ENCODE results near the gene ZNF141. TPM values are rescaled to one million over a fixed set of nuclear protein-coding genes. Genes with fewer than 3 reads are reported as not detected.
"Not testable (repeated sequence)": the region's sequence is repeated elsewhere in the genome, so short reads cannot be mapped to it uniquely, and the experiment has no call there.

The ZNF141 gene
- polyA plus RNA-seq, 1 donor from 2014 or later = 10.5 TPM

DNA sequence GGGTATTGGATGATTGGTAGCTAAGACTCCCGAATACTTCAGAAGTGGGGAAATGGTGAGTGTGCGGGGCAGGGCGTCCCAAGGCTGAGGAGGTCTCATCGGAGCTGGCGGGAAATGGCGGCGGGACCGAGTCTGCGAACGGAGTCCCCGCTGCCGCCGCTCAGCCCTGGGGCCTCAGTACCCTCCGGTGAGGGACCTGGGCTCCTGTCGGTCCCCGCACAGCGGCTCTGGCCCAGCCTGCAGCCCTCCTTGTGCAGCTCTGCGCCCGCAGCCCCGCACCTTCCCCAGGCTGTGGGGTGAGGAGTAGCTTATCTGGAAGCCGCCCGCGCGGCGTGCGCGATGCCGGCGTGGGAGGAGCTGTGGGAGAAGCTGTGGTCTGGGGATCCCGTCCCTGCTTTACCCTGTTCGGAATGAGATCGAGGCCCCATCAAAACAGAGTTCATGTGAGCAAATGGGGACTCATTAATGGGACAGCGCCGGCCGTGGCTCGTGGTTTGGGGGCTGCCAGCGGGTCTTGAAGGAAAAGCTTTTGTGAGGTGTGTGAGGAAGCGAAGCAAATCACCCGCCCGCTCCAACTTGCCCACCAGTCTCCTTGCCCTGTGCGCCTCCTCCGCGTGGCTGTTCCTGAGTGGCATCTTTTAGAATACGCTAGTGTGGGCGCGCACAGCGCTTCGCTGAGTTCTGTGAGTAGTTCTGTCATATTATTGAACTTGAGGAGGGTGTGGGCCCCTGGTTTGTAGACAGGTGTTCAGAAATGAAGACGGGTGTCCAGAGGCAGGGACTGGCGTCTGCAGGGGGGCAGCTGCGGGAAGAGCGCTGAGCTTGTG, 531 bp downstream of the ZNF141 start:
- Mint-ChIP-seq H3K27me3 (no peaks in the 10 kb centered on the region), H3K36me3 (peaks cover 18% of the 10 kb centered on the region), H3K4me1 (peaks cover 16 to 31% (median 28%) of the 10 kb centered on the region in 3 donors), H3K4me3 (peak overlapping the region; percentile 95 to 100 (median 98)), H3K9me3 (peaks cover 3 to 31% (median 20%) of the 10 kb centered on the region in 3 donors), H3K27ac (peak overlapping the region; percentile 96 to 99 (median 97))

DNA sequence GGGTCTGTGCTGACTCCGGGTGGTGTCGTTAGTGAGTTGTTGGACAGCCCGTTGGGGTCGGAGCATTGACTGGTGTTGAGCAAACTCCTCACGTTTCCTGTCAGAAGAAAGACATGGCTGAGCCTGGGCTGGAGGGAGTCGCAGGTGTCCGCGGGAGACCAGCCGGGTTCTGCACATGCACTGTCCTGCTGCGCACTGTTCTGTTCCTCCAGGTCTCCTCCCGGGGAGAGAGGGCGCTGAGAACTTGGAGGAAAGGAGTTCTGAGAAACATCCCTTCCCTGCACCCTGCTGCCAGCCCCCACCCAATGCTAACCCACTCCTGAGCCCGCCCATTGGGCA, 1.1 kb downstream of the ZNF141 start:
- Mint-ChIP-seq H3K27ac (peak overlapping the region in 2 of 3 donors; percentile 96 to 99), H3K9me3 (peaks cover 3 to 31% (median 22%) of the 10 kb centered on the region in 3 donors), H3K4me1 (peaks cover 16 to 31% (median 28%) of the 10 kb centered on the region in 3 donors), H3K27me3 (no peaks in the 10 kb centered on the region), H3K36me3 (peaks cover 19% of the 10 kb centered on the region), H3K4me3 (peak overlapping the region; percentile 95 to 100 (median 98))

DNA sequence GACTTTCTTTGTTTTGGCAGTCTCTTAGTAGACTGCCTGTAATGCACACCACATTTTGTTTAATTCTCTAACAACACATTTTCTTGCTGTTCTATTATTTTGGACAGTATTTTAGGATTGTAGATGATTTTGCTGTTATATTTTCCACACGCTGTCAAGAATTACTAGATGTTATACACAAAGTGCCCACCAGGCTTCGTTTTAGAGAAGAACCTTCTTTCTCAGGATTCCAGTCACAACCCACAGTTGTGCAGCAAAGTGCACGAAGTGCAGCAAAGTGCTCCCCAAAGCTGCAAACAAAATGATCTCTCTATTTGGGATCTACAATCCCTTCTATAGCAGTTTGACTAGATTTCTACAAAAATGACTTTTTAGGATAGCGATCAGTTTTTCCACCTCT, 2.4 kb downstream of the ZNF141 start:
- peaks cover 6 to 27% (median 25%) of the 10 kb centered on the region in 3 donors for H3K9me3 Mint-ChIP-seq

DNA sequence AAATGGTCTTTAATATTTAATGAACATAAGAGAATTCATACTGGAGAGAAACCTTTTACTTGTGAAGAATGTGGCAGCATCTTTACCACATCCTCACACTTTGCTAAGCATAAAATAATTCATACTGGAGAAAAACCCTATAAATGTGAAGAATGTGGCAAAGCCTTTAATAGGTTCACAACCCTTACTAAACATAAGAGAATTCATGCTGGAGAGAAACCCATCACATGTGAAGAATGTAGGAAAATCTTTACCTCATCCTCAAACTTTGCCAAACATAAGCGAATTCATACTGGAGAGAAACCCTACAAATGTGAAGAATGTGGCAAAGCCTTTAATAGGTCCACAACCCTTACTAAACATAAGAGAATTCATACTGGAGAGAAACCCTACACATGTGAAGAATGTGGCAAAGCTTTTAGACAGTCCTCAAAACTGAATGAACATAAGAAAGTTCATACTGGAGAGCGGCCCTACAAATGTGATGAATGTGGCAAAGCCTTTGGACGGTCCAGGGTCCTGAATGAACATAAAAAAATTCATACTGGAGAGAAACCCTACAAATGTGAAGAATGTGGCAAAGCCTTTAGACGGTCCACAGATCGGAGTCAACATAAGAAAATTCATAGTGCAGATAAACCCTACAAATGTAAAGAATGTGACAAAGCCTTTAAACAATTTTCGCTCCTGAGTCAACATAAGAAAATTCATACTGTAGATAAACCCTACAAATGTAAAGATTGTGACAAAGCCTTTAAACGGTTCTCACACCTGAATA, 35.6 kb downstream of the ZNF141 start:
- Mint-ChIP-seq H3K36me3 (peaks cover 28% of the 10 kb centered on the region), H3K9me3 (peaks cover 10 to 39% (median 36%) of the 10 kb centered on the region in 3 donors), H3K4me1 (no peaks in the 10 kb centered on the region), H3K27ac (no peak overlapping the region), H3K4me3 (no peak overlapping the region), H3K27me3 (no peaks in the 10 kb centered on the region)

More for the DNA sequence above, 2.4 kb downstream of the ZNF141 start:
- H3K36me3 Mint-ChIP-seq = peaks cover 25% of the 10 kb centered on the region
- H3K4me3 Mint-ChIP-seq = peak overlapping the region in 3 of 4 donors; percentile 16 to 95 (median 20)
- no peaks in the 10 kb centered on the region for H3K27me3 Mint-ChIP-seq
- H3K4me1 Mint-ChIP-seq = peaks cover 14 to 29% (median 28%) of the 10 kb centered on the region in 3 donors
- peak overlapping the region in 1 of 3 donors; percentile 80 for H3K27ac Mint-ChIP-seq

DNA sequence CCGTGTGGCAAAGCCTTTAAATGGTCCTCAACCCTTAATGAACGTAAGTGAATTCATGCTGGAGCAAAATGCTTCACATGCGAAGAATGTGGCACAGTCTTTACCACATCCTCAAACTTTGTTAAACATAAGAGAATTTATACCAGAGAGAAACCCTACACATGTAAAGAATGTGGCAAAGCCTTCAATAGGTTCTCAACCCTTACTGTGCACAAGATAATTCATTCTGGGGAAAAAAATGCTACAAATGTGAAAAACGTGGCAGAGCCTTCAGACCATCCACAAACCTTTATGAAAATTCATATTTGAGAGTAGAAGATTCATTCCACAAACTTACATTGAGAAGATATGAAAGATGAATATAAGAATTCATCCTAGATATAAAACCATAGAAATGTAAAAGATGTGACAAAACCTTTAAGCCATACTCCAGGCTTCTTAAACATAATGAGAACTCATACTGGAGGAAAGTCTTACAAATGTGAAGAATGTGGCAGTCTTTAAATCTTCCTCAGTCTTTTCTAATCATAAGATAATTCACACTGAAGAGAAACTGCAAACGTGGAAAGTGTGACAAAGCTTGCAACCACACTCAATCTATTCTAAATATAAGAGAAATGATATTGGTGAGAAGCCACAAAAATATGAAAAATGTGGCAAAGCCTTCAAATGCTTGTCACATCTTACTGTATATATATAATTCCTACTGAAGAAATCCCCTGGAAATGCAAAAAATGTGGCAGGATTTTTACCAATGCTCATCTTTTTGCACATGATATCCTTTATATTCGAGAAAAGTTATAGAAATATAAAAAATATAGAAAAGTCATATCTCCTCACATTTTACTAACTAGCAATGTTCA, 36.9 kb downstream of the ZNF141 start:
- peaks cover 12 to 37% (median 26%) of the 10 kb centered on the region in 3 donors for H3K9me3 Mint-ChIP-seq
- H3K4me3 Mint-ChIP-seq = no peak overlapping the region
- peaks cover 30% of the 10 kb centered on the region for H3K36me3 Mint-ChIP-seq
- no peaks in the 10 kb centered on the region for H3K4me1 Mint-ChIP-seq
- no peaks in the 10 kb centered on the region for H3K27me3 Mint-ChIP-seq
- H3K27ac Mint-ChIP-seq = no peak overlapping the region

DNA sequence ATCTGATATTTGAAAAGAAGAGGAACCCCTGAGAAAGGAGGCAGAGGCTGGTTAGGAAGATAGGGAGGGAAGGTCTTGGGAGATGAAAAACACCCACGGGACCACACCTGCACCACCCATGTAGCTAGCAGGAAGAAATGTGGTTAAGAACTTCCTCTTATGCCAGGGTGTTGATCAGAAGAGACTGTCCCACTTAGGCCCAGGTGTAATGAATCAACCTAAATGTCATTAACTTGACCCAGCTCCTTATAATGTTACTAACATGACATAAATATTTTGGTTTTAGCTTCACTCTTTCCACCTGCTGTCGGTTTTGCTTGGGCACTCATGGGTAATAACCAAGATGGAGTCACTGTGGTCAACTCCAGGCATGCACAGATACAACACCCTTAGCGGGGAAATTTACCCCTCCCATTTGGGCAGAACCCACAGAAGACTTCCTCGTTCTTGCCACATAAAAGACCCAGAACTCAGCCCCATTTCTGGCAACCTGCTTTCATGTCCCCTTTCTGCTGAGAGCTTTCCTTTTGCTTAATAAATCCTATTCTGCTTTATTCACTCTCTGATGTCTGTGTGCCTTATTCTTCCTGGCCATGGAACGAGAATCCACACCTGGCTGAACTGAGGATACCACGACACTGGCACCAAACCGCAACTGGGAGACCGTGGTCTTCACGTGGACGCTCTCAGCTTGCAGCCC, 46.8 kb downstream of the ZNF141 start:
- H3K9me3 Mint-ChIP-seq = peaks cover 5 to 31% (median 16%) of the 10 kb centered on the region in 3 donors
- no peaks in the 10 kb centered on the region for H3K27me3 Mint-ChIP-seq
- H3K36me3 Mint-ChIP-seq = peaks cover 3% of the 10 kb centered on the region
- peaks cover 0 to 7% (median 7%) of the 10 kb centered on the region in 3 donors for H3K4me1 Mint-ChIP-seq
- peak overlapping the region in 1 of 4 donors; percentile 79 for H3K4me3 Mint-ChIP-seq
- H3K27ac Mint-ChIP-seq = peak overlapping the region in 2 of 3 donors; percentile 70 to 85

DNA sequence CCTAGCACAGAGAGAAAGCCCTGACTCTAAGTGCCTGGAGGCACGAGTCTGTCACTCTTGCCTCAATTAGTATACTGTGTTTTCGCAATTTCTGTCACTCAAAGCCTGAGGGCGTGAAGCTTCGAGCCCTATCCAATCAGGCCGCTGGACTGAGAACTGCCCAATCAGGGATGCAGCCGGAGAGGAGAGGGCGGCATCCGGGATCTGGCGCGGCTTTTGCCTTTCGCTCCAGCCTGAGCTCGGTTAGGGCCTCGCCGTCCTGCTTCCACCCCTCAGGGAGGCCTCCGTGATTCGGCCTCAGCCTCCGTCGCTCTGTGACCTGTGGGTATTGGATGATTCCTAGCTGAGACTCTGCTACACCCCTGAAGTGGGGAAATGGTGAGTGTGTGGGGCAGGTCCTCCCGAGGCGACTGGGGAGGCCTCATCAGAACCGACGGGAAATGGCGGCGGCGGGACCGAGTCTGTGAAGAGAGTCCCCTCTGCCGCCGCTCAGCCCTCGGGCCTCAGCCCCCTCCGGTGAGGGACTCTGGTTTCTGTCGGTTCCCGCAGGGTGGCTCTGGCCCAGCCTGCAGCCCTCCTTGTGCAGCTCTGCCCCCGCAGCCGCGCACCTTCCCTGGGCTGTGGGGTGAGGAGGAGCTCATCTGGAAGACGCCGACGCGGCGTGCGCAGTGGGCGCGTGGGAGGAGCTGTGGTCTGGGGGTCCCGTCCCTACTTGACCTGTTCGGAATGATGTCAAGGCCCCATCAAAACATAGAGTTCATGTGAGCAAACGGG, 48.5 kb downstream of the ZNF141 start:
- H3K4me3 Mint-ChIP-seq = no peak overlapping the region

DNA sequence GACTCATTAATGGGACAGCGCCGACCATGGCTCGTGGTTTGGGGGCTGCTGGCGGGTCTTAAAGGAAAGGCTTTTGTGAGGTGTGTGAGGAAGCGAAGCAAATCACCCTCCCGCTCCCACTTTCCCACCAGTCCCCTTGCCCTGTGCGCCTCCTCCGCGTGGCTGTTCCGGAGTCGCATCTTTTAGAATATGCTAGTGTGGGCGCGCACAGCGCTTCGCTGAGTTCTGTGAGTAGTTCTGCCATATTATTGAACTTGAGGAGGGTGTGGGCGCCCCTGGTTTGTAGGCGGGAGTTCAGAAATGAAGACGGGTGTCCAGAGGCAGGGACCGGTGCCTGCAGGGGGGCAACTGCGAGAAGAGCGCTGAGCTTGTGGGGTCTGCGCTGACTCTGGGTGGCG, 49.1 kb downstream of the ZNF141 start:
- Mint-ChIP-seq H3K4me3 (no peak overlapping the region), H3K27me3 (no peaks in the 10 kb centered on the region), H3K36me3 (peaks cover 3% of the 10 kb centered on the region), H3K9me3 (peaks cover 11 to 43% (median 24%) of the 10 kb centered on the region in 3 donors), H3K27ac (no peak overlapping the region), H3K4me1 (peaks cover 0 to 7% (median 7%) of the 10 kb centered on the region in 3 donors)

More for the DNA sequence above, 48.5 kb downstream of the ZNF141 start:
- peaks cover 0 to 7% (median 7%) of the 10 kb centered on the region in 3 donors for H3K4me1 Mint-ChIP-seq
- H3K27ac Mint-ChIP-seq = no peak overlapping the region
- H3K27me3 Mint-ChIP-seq = no peaks in the 10 kb centered on the region
- peaks cover 11 to 43% (median 24%) of the 10 kb centered on the region in 3 donors for H3K9me3 Mint-ChIP-seq
- H3K36me3 Mint-ChIP-seq = peaks cover 3% of the 10 kb centered on the region

DNA sequence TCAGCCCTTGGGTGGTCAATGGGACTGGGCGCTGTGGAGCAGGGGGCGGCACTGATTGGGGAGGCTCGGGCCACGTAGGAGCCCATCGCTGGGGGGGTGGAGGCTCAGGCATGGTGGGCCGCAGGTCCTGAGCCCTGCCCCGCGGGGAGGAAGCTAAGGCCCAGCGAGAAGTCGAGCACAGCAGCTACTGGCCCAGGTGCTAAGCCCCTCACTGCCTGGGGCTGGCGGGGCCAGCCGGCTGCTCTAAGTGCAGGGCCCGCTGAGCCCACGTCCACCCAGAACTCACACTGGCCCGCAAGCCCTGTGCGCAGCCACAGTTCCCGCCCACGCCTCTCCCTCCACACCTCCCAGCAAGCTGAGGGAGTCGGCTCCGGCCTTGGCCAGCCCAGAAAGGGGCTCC, 66.4 kb downstream of the ZNF141 start:
- no peaks in the 10 kb centered on the region for H3K27me3 Mint-ChIP-seq
- peaks cover 4% of the 10 kb centered on the region for H3K36me3 Mint-ChIP-seq
- H3K4me1 Mint-ChIP-seq = peaks cover 0 to 1% (median 0%) of the 10 kb centered on the region in 3 donors
- no peak overlapping the region for H3K4me3 Mint-ChIP-seq
- H3K27ac Mint-ChIP-seq = no peak overlapping the region
- H3K9me3 Mint-ChIP-seq = peaks cover 25 to 41% (median 32%) of the 10 kb centered on the region in 3 donors

DNA sequence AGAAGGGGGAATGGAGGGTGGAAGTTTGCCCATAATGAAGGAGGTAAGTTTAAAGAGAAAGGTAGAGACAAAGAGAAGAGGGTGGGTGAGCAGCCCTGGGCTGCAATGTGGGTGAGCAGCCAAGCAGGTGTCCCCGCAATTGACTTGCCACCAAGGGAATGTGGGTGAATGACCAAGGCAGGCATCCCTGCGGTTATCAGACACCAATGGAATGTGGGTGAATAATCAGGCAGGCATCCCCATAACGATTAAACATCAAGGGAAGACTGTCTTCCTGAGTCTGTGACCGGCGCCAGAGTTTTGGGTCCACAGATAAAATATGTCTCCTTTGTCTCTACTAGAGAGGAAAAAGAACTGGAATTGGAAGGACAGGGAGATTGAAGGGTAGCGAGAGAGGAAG, 70.7 kb downstream of the ZNF141 start:
- H3K4me1 Mint-ChIP-seq, H3K27me3 Mint-ChIP-seq, H3K4me3 Mint-ChIP-seq, H3K36me3 Mint-ChIP-seq, H3K27ac Mint-ChIP-seq: not testable (repeated sequence)
- H3K9me3 Mint-ChIP-seq = peaks cover 26 to 45% (median 38%) of the 10 kb centered on the region in 3 donors

DNA sequence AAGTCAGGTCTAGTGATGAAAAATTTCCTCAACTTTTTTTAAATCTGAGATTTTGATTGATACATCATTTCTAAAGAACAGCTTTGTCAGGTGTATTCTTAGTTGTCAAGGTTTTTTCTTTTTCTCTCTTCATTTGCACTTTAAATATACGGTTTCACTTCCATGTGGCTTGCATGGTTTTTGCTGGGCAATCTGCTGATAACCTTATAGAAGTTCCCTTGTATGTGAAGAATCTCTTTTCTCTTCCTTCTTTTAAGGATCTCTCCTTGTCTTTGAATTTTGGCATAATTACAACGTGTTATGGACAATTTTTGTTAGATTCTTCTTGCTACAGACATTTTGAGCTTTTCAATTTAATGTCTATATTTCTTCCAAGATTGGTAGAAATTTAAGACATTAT, 85.0 kb downstream of the ZNF141 start:
- no peak overlapping the region for H3K4me3 Mint-ChIP-seq
- no peaks in the 10 kb centered on the region for H3K4me1 Mint-ChIP-seq
- no peak overlapping the region for H3K27ac Mint-ChIP-seq
- peaks cover 11% of the 10 kb centered on the region for H3K36me3 Mint-ChIP-seq
- no peaks in the 10 kb centered on the region for H3K27me3 Mint-ChIP-seq
- peaks cover 18 to 39% (median 24%) of the 10 kb centered on the region in 3 donors for H3K9me3 Mint-ChIP-seq
